ENCODE measurements around the gene OXGR1.
"Not testable (repeated sequence)": the region's sequence is repeated elsewhere in the genome, so short reads cannot be mapped to it uniquely, and the experiment has no call there.

Gene OXGR1

GRCh38 chr13:96994017-96994857, at the start of gene OXGR1:
Gene OXGR1 (minus strand): TSS chr13:96994476. CDS start chr13:96987759, 6,717 bp downstream.
- no peak for DNase-seq

GRCh38 chr13:97043302-97043701, 49.0 kb upstream of the OXGR1 start:
- DNase-seq: no peak

- DNase-seq: peak; percentile 74
These were observed 36.6 kb upstream of the OXGR1 start for GRCh38 chr13:97030705-97031452.

GRCh38 chr13:97028441-97029299, 34.4 kb upstream of the OXGR1 start:
- DNase-seq: peak; percentile 60

GRCh38 chr13:97027162-97027554, 32.9 kb upstream of the OXGR1 start:
- no peak for DNase-seq

- DNase-seq: no peak
These were observed 32.4 kb upstream of the OXGR1 start for GRCh38 chr13:97026531-97027161.

- not testable (repeated sequence) for DNase-seq
These were observed 29.5 kb upstream of the OXGR1 start for GRCh38 chr13:97023812-97024211.

- DNase-seq: no peak
These were observed 28.8 kb upstream of the OXGR1 start for GRCh38 chr13:97023117-97023516.

GRCh38 chr13:97021241-97021640, 27.0 kb upstream of the OXGR1 start:
- DNase-seq: no peak

- DNase-seq: no peak
These were observed 26.5 kb upstream of the OXGR1 start for GRCh38 chr13:97020689-97021240.

- DNase-seq: no peak
These were observed 25.9 kb upstream of the OXGR1 start for GRCh38 chr13:97020194-97020593.

- DNase-seq: no peak
These were observed 25.0 kb upstream of the OXGR1 start for GRCh38 chr13:97019236-97019635.

GRCh38 chr13:97018029-97018819, 23.9 kb upstream of the OXGR1 start:
- DNase-seq: peak; percentile 68

GRCh38 chr13:97017322-97017721, 23.0 kb upstream of the OXGR1 start:
- DNase-seq: no peak

- no peak for DNase-seq
These were observed 21.5 kb upstream of the OXGR1 start for GRCh38 chr13:97015661-97016350.

GRCh38 chr13:97012251-97013048, 18.2 kb upstream of the OXGR1 start:
- no peak for DNase-seq

GRCh38 chr13:97011446-97012131, 17.3 kb upstream of the OXGR1 start:
- DNase-seq: no peak

GRCh38 chr13:97008643-97009042, 14.4 kb upstream of the OXGR1 start:
- DNase-seq: no peak

GRCh38 chr13:97005625-97006262, 11.5 kb upstream of the OXGR1 start:
- no peak for DNase-seq
